ENCODE measurements around the gene SATB1. TPM values are rescaled to one million over a fixed set of nuclear protein-coding genes. Genes with fewer than 3 reads are reported as not detected.

Gene SATB1
- total RNA-seq, result 6.5 and 21.1 TPM in 2 replicates

DNA sequence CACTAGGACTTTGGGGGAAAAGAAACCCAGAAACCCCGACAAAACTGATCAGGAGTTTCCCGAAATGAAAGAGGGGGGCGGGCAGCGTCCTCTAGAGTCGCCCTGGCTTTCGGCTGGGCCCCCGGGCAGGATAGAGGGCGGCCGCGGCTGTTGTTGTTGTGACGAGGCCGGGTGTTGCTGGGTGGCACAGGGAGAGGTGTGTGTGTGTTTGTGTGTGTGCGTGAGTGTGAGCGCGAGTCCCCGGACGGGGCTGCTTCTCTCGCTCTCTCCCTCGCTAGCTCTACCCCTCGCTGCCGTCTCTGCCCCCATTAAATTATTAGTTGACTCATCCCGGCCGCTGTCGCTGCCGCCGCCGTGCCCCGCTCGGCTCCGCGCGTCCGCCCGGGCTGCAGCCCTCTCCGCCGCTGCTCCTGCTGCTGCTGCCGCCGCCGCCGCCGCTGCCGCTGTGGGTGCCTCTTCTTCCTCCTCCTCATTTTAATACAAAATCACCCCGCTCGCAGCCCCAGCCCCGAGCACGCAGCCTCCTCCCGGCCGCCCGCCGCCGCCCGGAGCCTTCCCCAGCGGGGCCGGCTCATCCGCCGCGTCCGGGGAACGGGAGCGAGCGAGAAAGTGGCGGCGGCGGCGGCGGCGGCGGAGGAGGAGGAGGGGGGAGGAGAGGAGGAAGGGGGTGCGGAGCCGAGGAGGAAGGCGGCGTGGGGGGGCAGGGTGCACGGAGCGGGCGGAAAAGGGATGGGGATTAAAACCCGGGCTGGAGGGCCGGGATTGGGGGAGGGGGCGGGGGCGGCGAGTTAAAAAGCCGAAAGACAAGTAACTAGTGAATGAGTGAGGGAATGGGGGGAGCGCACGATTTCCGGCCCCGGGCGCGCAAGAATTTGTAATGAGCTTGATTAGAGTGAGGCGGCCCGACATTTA lies at the start of gene SATB1:
Gene SATB1, minus strand, starts transcription at position 611 of the 912 bp plus-strand sequence. CDS start 4,372 bp downstream, outside the sequence.

